Left renal pelvis (tissue), 4 donors: ENCODE measurements around the gene KIAA0930. TPM values are rescaled to one million over a fixed set of nuclear protein-coding genes. Genes with fewer than 3 reads are reported as not detected.

ENCODE experiments used
- DNase-seq, 4 donors: peaks; one replicate each; pipeline ENCODE4 v3.0.0-alpha.2; 2013; ENCODE audit warnings: low read depth in 4 of 4, low spot score in 3 of 4
- polyA plus RNA-seq, 4 donors: library from polyadenylated mRNA; unstranded; fragments of 120-200 nt; gene quantifications; one replicate each; pipeline ENCODE4 v1.2.1, GENCODE V29; 2013; ENCODE audit not compliant: insufficient read length in 4 of 4

The KIAA0930 gene
- polyA plus RNA-seq, 4 donors = 17.4 to 25.2 (median 24.1) TPM

DNA sequence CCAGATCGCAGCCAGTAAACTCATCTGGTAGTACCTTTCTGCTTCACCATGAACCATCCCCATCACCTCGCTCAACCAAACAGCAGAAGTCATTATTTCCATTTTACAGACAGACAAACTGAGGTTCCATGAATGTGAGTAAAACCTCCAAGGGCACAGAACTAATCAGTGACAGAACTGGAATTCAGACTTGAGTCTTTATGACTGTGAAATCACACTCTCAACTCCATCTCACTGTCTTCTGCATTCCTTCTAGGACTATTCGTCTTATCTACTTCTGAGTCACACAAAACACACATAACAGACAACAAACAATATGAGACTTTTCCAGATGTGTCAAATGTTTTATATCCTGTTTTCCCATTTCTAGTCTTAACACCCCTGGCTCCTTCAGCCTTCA lies 86.3 kb downstream of the KIAA0930 start:
- DNase-seq = no peak

DNA sequence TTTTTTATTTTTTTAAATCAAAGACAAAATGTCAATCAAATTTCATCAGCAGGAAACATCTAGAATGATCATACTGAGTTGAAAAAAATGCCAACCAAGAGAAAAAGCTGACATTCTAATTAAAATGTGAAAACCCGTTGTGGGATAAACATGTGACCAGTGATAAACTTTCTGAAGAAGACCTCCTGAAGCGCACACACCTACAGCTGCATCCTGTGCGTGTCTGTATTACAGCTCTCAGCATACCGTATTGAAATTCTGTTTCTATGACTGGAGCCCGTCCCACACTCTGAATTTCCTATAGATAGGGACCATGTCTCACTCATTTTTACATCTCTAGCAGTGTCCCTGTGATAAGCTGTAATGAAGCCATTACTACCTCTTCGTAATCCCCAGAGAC lies 89.2 kb downstream of the KIAA0930 start:
- DNase-seq = no peak

DNA sequence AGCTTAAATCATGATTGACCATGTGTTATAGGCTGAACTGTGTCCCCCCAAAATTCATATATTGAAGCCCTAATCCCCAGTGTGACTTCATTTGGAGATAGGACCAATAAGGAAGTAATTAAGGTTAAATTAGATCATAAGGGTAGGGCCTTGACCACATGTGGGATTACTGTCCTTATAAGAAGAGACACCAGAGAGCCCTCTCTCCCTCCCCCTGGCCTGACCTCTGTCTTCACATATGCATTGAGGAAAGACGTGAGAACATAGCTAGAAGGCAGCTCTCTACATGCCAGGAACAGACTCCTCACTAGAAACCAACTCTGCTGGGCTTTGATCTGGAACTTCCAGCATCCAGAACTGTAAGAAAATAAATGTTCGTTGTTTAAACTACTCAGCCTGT lies 90.6 kb downstream of the KIAA0930 start:
- DNase-seq = no peak

DNA sequence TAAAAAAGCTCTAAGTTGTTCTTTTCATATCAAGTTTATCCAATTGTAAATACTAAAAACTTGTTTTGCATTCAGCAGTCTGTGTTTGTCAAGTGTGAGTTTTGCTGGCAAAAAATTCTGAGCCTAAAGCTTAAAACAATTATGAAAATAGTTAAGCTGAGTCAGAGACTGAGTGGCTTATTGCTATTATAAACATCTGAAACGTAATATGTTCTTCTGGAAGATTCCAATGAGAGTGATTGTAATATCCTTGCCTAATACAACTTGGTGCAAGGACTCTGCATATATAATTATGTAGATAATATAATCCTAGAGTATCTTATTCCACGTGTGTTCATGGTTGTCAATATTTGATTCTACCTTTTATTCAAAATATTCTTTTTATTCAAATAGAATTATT lies 91.0 kb downstream of the KIAA0930 start:
- DNase-seq = no peak

DNA sequence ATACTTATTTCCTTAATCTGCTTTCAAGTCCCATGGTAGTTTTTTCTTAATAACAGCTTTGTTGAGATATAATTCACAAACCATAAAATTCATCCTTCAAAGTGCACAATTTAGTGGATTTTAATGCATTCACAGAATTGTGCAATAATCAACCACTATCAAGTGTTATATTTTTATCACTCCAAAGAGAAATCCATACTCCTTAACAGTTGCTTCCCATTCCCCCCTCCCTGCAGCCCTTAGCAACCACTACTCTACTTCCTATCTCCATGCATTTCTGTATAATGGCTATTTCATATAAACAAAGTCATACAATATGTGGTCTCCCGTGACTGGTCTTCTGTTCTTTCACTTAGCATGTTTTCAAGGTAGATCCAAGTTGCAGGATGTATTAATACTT lies 95.8 kb downstream of the KIAA0930 start:
- no peak for DNase-seq

DNA sequence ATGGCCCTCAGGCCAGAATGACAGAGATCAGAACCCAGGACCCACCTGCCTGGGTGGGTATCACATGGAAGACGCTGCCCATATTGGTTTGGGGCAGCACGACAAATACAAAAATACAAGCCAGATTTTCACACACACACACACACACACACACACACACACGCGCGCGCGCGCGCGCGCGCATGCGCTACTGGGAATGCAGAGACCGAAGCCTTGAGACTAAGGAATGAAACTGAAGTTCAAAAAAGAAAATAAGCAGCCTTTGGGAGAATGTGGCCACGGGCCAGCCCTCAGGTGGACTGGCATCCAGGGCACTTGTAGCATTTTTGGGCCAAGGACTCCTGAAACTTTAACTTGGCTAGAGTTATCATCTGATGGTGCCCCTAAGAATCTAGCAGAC lies 98.3 kb downstream of the KIAA0930 start:
- DNase-seq = no peak

Other genes with a start within 250 kb of the KIAA0930 start
- 1 to 10 TPM; 2.2 to 6.9 (median 3.8) TPM for gene PHF21B, start 230.9 kb downstream of the KIAA0930 start, polyA plus RNA-seq
- gene NUP50, start 77.0 kb downstream of the KIAA0930 start, polyA plus RNA-seq = 10 to 100 TPM; 45.7 to 59.5 (median 53.8) TPM
- gene UPK3A, start 44.1 kb upstream of the KIAA0930 start, polyA plus RNA-seq = 10 to 100 TPM in 1 of 4 donors, 1 to 10 TPM in 2, under 1 TPM in 1; 0.22 to 11.5 (median 3.2) TPM
- 10 to 100 TPM; 17.4 to 36.5 (median 28.7) TPM for gene FAM118A, start 69.0 kb upstream of the KIAA0930 start, polyA plus RNA-seq
- under 1 TPM; 0.14 to 0.53 (median 0.19) TPM for gene SMC1B, start 172.7 kb upstream of the KIAA0930 start, polyA plus RNA-seq
- 1 to 10 TPM; 3.4 to 7.5 (median 7.4) TPM for gene RIBC2, start 172.8 kb upstream of the KIAA0930 start, polyA plus RNA-seq